SU-DHL-6 (cell line): Measurements from ENCODE around the gene GYPC.

Experiments used
- H2AFZ ChIP-seq: fragments of 200-600 bp; sonication (generic); 2 replicates; pipeline ENCODE4 v1.6.1; 2014; ENCODE audit warnings: low read depth, mild to moderate bottlenecking, moderate library complexity, mixed read lengths, antibody characterized with exemption, low read length; ENCODE audit not compliant: severe bottlenecking
- H3F3A ChIP-seq: fragments of 200-600 bp; shearing (Covaris generic); 2 replicates; pipeline ENCODE4 v1.6.0; 2016; ENCODE audit warnings: antibody characterized with exemption, mild to moderate bottlenecking; ENCODE audit not compliant: insufficient read depth
- H3K27ac ChIP-seq: fragments of 200-600 bp; sonication (generic); 2 replicates; pipeline ENCODE4 v1.5.1; 2016; ENCODE audit warnings: low read depth, mild to moderate bottlenecking, low read length, moderate library complexity, mixed read lengths
- H3K27me3 ChIP-seq: fragments of 200-600 bp; sonication (generic), shearing (Covaris generic); 2 replicates; pipeline ENCODE4 v1.6.0; 2014; ENCODE audit warnings: mild to moderate bottlenecking, low read length
- H3K36me3 ChIP-seq: fragments of 200-600 bp; sonication (generic); 2 replicates; pipeline ENCODE4 v1.6.1; 2014; ENCODE audit warnings: mild to moderate bottlenecking, low read length, mixed read lengths
- H3K4me2 ChIP-seq: fragments of 300-600, 200-600 bp; shearing (Covaris generic), sonication (generic); 2 replicates; pipeline ENCODE4 v1.6.0; 2014; ENCODE audit warnings: low read length, low read depth, mild to moderate bottlenecking; ENCODE audit not compliant: poor library complexity, severe bottlenecking
- H3K4me3 ChIP-seq: fragments of 200-600 bp; sonication (generic); 2 replicates; pipeline ENCODE4 v1.5.1; 2014; ENCODE audit warnings: antibody characterized with exemption, low read length, mild to moderate bottlenecking, mixed read lengths; ENCODE audit not compliant: insufficient read depth, poor library complexity, severe bottlenecking
- H3K79me2 ChIP-seq: fragments of 200-600 bp; sonication (generic); 2 replicates; pipeline ENCODE4 v1.6.1; 2014; ENCODE audit warnings: mild to moderate bottlenecking, low read length, moderate library complexity; ENCODE audit not compliant: insufficient read depth
- H3K9ac ChIP-seq: fragments of 200-600 bp; sonication (generic); 2 replicates; pipeline ENCODE4 v1.7.0; 2014; ENCODE audit warnings: mild to moderate bottlenecking, low read length
- H3K9me2 ChIP-seq: fragments of 200-600 bp; sonication (generic); replicated peaks from 2 replicates; pipeline ENCODE4 v1.6.1; 2014; ENCODE audit warnings: low read length; ENCODE audit not compliant: insufficient read depth
- H3K9me3 ChIP-seq: fragments of 200-600 bp; sonication (generic); 2 replicates; pipeline ENCODE4 v1.6.1; 2014; ENCODE audit warnings: low read length, mixed read lengths; ENCODE audit not compliant: insufficient read depth
- H4K20me1 ChIP-seq: fragments of 200-600 bp; sonication (generic); 2 replicates; pipeline ENCODE4 v1.6.1; 2014; ENCODE audit warnings: low read depth, mild to moderate bottlenecking, antibody characterized with exemption, low read length, moderate library complexity, mixed read lengths
- EZH2phosphoT487 ChIP-seq: fragments of 200-600 bp; sonication (generic), shearing (Covaris generic); conservative IDR thresholded peaks from 2 replicates; pipeline ENCODE4 v1.6.1; 2018; ENCODE audit warnings: mild to moderate bottlenecking, antibody characterized with exemption, low read length, moderate library complexity, mixed read lengths
- TF ChIP-seq, protein P1 (sequence below): fragments of 200-600 bp; sonication (generic); IDR thresholded peaks from one replicate; pipeline ENCODE4 v1.5.1; 2017; ENCODE audit warnings: antibody characterized with exemption, mild to moderate bottlenecking, low read length, moderate library complexity; ENCODE audit not compliant: insufficient read depth, poor library complexity, severe bottlenecking

The GYPC gene

DNA sequence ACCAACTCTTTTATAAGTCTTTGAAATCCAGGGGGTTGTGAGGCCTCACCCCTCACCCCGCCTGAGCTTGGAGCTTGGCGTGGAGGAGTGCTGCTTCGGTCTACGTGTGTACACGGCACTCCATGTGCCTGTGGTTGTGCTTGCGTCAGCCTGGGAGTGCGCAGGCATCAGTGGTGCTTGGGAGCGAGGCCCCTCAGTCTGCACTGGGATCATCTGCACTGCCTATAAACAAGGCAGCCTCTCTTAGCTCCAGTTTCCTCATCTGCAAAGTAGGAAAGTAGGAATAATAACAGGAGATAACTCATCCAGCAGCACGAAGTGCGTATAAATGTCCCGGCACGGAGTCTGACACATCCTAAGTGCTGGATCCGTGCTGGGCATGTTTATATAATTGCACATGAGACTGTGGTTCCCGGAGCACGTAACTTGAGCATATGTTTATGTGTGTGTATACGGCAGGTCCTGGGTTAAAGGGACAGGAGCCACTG is 1.2 kb downstream of the GYPC start:
- Histone ChIP-seq H3K9me2 (no peaks in the 10 kb centered on the region), H3K27ac (no peak overlapping the region), H4K20me1 (no peaks in the 10 kb centered on the region), H2AFZ (no peak overlapping the region), H3K4me2 (no peak overlapping the region), H3K79me2 (no peaks in the 10 kb centered on the region), H3K27me3 (no peaks in the 10 kb centered on the region), H3K9ac (no peak overlapping the region), H3K36me3 (no peaks in the 10 kb centered on the region), H3K9me3 (no peaks in the 10 kb centered on the region), H3K4me3 (no peak overlapping the region), H3F3A (no peaks in the 10 kb centered on the region)
- TF ChIP-seq, protein P1, sequence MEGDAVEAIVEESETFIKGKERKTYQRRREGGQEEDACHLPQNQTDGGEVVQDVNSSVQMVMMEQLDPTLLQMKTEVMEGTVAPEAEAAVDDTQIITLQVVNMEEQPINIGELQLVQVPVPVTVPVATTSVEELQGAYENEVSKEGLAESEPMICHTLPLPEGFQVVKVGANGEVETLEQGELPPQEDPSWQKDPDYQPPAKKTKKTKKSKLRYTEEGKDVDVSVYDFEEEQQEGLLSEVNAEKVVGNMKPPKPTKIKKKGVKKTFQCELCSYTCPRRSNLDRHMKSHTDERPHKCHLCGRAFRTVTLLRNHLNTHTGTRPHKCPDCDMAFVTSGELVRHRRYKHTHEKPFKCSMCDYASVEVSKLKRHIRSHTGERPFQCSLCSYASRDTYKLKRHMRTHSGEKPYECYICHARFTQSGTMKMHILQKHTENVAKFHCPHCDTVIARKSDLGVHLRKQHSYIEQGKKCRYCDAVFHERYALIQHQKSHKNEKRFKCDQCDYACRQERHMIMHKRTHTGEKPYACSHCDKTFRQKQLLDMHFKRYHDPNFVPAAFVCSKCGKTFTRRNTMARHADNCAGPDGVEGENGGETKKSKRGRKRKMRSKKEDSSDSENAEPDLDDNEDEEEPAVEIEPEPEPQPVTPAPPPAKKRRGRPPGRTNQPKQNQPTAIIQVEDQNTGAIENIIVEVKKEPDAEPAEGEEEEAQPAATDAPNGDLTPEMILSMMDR = no peak
- TF ChIP-seq EZH2phosphoT487 = no peak

DNA sequence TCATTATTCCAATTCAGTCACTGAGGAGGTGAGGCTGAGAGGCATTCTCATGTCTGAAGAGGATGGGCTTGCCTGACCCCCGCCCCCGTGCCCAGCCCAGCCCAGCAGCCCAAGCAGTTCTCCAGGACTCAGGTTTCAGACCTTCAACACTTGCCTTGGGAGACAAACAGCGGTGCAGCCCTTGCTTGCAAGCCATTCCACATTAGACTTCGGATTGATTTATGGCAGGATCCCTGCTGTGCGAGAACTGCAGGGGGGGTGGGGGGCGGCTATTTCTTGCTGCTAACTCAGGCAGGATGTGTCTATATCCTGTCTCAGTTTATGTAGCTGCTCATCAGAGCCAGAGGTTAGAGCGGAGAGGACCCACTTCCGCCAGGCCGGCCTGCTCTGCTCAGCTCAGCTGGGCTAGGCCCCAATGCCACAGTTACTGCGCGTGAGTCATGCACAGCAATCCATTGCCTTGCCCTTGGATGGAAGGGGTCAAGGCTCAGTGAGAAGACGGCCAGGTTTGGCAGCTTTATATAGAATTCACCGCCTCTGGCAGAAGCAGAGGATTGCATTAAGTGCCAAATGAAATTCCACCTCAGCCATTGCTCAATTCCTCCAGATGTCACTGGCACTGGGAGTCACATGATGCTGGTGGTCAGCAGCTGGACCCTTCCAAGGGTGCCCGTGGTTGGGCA is 1.8 kb downstream of the GYPC start:
- Histone ChIP-seq H3K9me2 (no peaks in the 10 kb centered on the region), H3K27me3 (no peaks in the 10 kb centered on the region), H3K9me3 (no peaks in the 10 kb centered on the region), H2AFZ (no peak overlapping the region), H3K27ac (no peak overlapping the region), H3K36me3 (no peaks in the 10 kb centered on the region), H3F3A (no peaks in the 10 kb centered on the region), H4K20me1 (no peaks in the 10 kb centered on the region), H3K4me2 (no peak overlapping the region), H3K4me3 (no peak overlapping the region), H3K9ac (no peak overlapping the region), H3K79me2 (no peaks in the 10 kb centered on the region)
- TF ChIP-seq EZH2phosphoT487 = no peak
- TF ChIP-seq, protein P1 = no peak

DNA sequence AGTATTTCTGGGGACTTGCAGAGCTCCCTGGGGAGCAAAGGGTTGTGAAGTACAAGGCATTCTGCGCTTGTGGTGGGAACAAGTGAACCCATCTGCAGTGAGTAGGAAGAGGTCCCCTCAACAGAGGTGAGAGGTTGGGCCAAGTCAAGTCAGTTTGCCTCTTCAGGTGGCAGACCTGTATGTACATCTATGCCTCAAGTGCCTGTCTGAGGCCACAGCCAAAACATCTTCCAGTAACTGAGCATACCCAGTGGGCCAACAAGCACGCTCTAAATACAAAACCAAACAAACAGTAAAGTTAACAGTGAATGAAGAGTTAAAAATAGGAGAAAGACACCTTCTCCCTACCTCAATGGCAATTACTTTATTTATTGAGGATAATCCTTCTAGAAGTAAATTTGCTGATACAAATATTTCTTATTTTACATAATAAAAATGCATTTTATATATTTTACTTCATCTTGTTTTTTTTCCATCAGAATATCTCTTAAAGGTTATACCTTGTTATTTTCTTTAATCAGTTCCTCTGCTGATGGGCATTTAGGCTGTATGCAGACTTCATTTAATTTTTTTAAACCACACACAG is 2.5 kb downstream of the GYPC start:
- Histone ChIP-seq H3K4me2 (no peak overlapping the region), H3K9me3 (no peaks in the 10 kb centered on the region), H3K36me3 (no peaks in the 10 kb centered on the region), H2AFZ (no peak overlapping the region), H3K4me3 (no peak overlapping the region), H4K20me1 (no peaks in the 10 kb centered on the region), H3F3A (no peaks in the 10 kb centered on the region), H3K27ac (no peak overlapping the region), H3K9ac (no peak overlapping the region), H3K79me2 (no peaks in the 10 kb centered on the region), H3K9me2 (no peaks in the 10 kb centered on the region), H3K27me3 (no peaks in the 10 kb centered on the region)
- no peak for TF ChIP-seq EZH2phosphoT487
- TF ChIP-seq, protein P1 = no peak
